HEK293 (cell line): ENCODE measurements around the gene FOXL2NB.

Experiments used
- EGR2 ChIP-seq: fragments of 450-650 bp; formaldehyde crosslinking; IDR thresholded peaks from 2 replicates; pipeline ENCODE4 v1.5.1; 2016; ENCODE audit warnings: low read depth, missing biosample characterization, missing genetic modification characterization
- GLI4 ChIP-seq: fragments of 450-650 bp; formaldehyde crosslinking; IDR thresholded peaks from 2 replicates; pipeline ENCODE4 v1.5.1; 2016; ENCODE audit warnings: missing biosample characterization, missing genetic modification characterization
- IKZF3 ChIP-seq: fragments of 450-650 bp; IDR thresholded peaks from 2 replicates; pipeline ENCODE4 v1.5.0; 2018; ENCODE audit warnings: missing biosample characterization, mild to moderate bottlenecking, missing genetic modification characterization, moderate library complexity
- KLF1 ChIP-seq: fragments of 450-650 bp; formaldehyde crosslinking; IDR thresholded peaks from 2 replicates; pipeline ENCODE4 v1.5.1; 2016; ENCODE audit warnings: missing biosample characterization, missing genetic modification characterization
- KLF9 ChIP-seq: fragments of 450-650 bp; formaldehyde crosslinking; IDR thresholded peaks from 2 replicates; pipeline ENCODE4 v1.5.1; 2016; ENCODE audit warnings: missing biosample characterization, missing genetic modification characterization, low read depth
- MEIS1 ChIP-seq: sonication (generic); formaldehyde crosslinking; IDR thresholded peaks from 2 replicates; pipeline ENCODE4 v1.8.1; 2022; ENCODE audit warnings: missing genetic modification reagents, mild to moderate bottlenecking, borderline replicate concordance
- OSR2 ChIP-seq: fragments of 450-650 bp; formaldehyde crosslinking; IDR thresholded peaks from 2 replicates; pipeline ENCODE4 v1.5.1; 2016; ENCODE audit warnings: missing biosample characterization, missing genetic modification characterization
- PRDM1 ChIP-seq: fragments of 450-650 bp; formaldehyde crosslinking; IDR thresholded peaks from 2 replicates; pipeline ENCODE4; 2016; ENCODE audit warnings: missing biosample characterization, missing genetic modification characterization
- SCRT1 ChIP-seq: fragments of 450-650 bp; formaldehyde crosslinking; IDR thresholded peaks from 2 replicates; pipeline ENCODE4 v1.5.1; 2016; ENCODE audit warnings: missing biosample characterization, missing genetic modification characterization, borderline replicate concordance
- SP2 ChIP-seq: fragments of 450-650 bp; formaldehyde crosslinking; IDR thresholded peaks from 2 replicates; pipeline ENCODE4 v1.5.1; 2016; ENCODE audit warnings: missing biosample characterization, missing genetic modification characterization
- WT1 ChIP-seq: fragments of 450-650 bp; formaldehyde crosslinking; IDR thresholded peaks from 2 replicates; pipeline ENCODE4 v1.5.1; 2016; ENCODE audit warnings: missing biosample characterization, missing genetic modification characterization
- YY1 ChIP-seq: fragments of 450-650 bp; formaldehyde crosslinking; IDR thresholded peaks from 2 replicates; pipeline ENCODE4 v1.5.1; 2018; ENCODE audit warnings: missing biosample characterization, missing genetic modification characterization
- ZBTB17 ChIP-seq: fragments of 450-650 bp; formaldehyde crosslinking; IDR thresholded peaks from 2 replicates; pipeline ENCODE4 v1.5.1; 2016; ENCODE audit warnings: missing biosample characterization, missing genetic modification characterization
- ZBTB7A ChIP-seq: fragments of 450-650 bp; formaldehyde crosslinking; IDR thresholded peaks from 2 replicates; pipeline ENCODE4 v1.5.1; 2016; ENCODE audit warnings: low read depth, missing biosample characterization, missing genetic modification characterization
- ZNF2 ChIP-seq: fragments of 450-650 bp; formaldehyde crosslinking; IDR thresholded peaks from 2 replicates; pipeline ENCODE4 v1.5.1; 2016; ENCODE audit warnings: missing biosample characterization, missing genetic modification characterization
- ZNF311 ChIP-seq: fragments of 450-650 bp; formaldehyde crosslinking; IDR thresholded peaks from 2 replicates; pipeline ENCODE4 v1.5.1; 2017; ENCODE audit warnings: missing biosample characterization, missing genetic modification characterization, borderline replicate concordance
- ZNF335 ChIP-seq: fragments of 450-650 bp; formaldehyde crosslinking; conservative IDR thresholded peaks from 2 replicates; pipeline ENCODE4 v1.5.1; 2016; ENCODE audit warnings: missing biosample characterization, missing genetic modification characterization
- ZNF391 ChIP-seq: fragments of 450-650 bp; formaldehyde crosslinking; IDR thresholded peaks from 2 replicates; pipeline ENCODE4 v1.5.1; 2016; ENCODE audit warnings: low read depth, missing biosample characterization, missing genetic modification characterization, borderline replicate concordance
- ZNF48 ChIP-seq: fragments of 450-650 bp; formaldehyde crosslinking; IDR thresholded peaks from 2 replicates; pipeline ENCODE4 v1.5.1; 2016; ENCODE audit warnings: missing biosample characterization, missing genetic modification characterization
- ZNF501 ChIP-seq: fragments of 450-650 bp; formaldehyde crosslinking; IDR thresholded peaks from 2 replicates; pipeline ENCODE4 v1.5.1; 2016; ENCODE audit warnings: missing biosample characterization, missing genetic modification characterization
- ZNF530 ChIP-seq: fragments of 450-650 bp; formaldehyde crosslinking; IDR thresholded peaks from 2 replicates; pipeline ENCODE4 v1.5.1; 2016; ENCODE audit warnings: low read depth, missing biosample characterization, missing genetic modification characterization
- ZNF544 ChIP-seq: fragments of 450-650 bp; formaldehyde crosslinking; IDR thresholded peaks from 2 replicates; pipeline ENCODE4 v1.5.0; 2017; ENCODE audit warnings: missing biosample characterization, missing genetic modification characterization
- ZNF560 ChIP-seq: fragments of 450-650 bp; formaldehyde crosslinking; IDR thresholded peaks from 2 replicates; pipeline ENCODE4 v1.5.1; 2017; ENCODE audit warnings: missing biosample characterization, missing genetic modification characterization, borderline replicate concordance
- ZNF561 ChIP-seq: fragments of 450-650 bp; IDR thresholded peaks from 2 replicates; pipeline ENCODE4 v1.5.1; 2018; ENCODE audit warnings: missing biosample characterization, missing genetic modification characterization, borderline replicate concordance
- ZNF571 ChIP-seq: fragments of 450-650 bp; formaldehyde crosslinking; IDR thresholded peaks from 2 replicates; pipeline ENCODE4 v1.5.0; 2017; ENCODE audit warnings: missing biosample characterization, missing genetic modification characterization
- ZNF585B ChIP-seq: fragments of 450-650 bp; formaldehyde crosslinking; IDR thresholded peaks from 2 replicates; pipeline ENCODE4 v1.5.1; 2016; ENCODE audit warnings: missing biosample characterization, missing genetic modification characterization
- ZNF596 ChIP-seq: fragments of 450-650 bp; IDR thresholded peaks from 2 replicates; pipeline ENCODE4 v1.5.0; 2018; ENCODE audit warnings: missing biosample characterization, mild to moderate bottlenecking, missing genetic modification characterization, moderate library complexity
- ZNF624 ChIP-seq: fragments of 450-650 bp; formaldehyde crosslinking; IDR thresholded peaks from 2 replicates; pipeline ENCODE4 v1.5.1; 2017; ENCODE audit warnings: missing biosample characterization, missing genetic modification characterization
- ZNF626 ChIP-seq: fragments of 450-650 bp; sonication (Bioruptor Pico); formaldehyde crosslinking; IDR thresholded peaks from 2 replicates; pipeline ENCODE4 v1.5.1; 2018; ENCODE audit warnings: missing biosample characterization, missing genetic modification characterization, inconsistent platforms
- ZNF677 ChIP-seq: fragments of 450-650 bp; IDR thresholded peaks from 2 replicates; pipeline ENCODE4 v1.5.0; 2018; ENCODE audit warnings: missing biosample characterization, mild to moderate bottlenecking, missing genetic modification characterization, moderate library complexity
- ZNF792 ChIP-seq: fragments of 450-650 bp; formaldehyde crosslinking; IDR thresholded peaks from 2 replicates; pipeline ENCODE4 v1.5.1; 2016; ENCODE audit warnings: missing biosample characterization, missing genetic modification characterization
- ZNF830 ChIP-seq: fragments of 450-650 bp; IDR thresholded peaks from 2 replicates; pipeline ENCODE4 v1.5.0; 2018; ENCODE audit warnings: missing biosample characterization, missing genetic modification characterization, low read depth, mild to moderate bottlenecking, moderate library complexity
- TF ChIP-seq, protein P1 (sequence below): IDR thresholded peaks from 2 replicates; pipeline ENCODE4 v1.6.1; 2011; ENCODE audit warnings: mild to moderate bottlenecking, low read depth, low read length, borderline replicate concordance
- TF ChIP-seq, protein P2 (sequence below): fragments of 450-650 bp; formaldehyde crosslinking; IDR thresholded peaks from 2 replicates; pipeline ENCODE4 v1.5.1; 2016; ENCODE audit warnings: missing biosample characterization, missing genetic modification characterization
- TF ChIP-seq, protein P3 (sequence below): fragments of 450-650 bp; formaldehyde crosslinking; IDR thresholded peaks from 2 replicates; pipeline ENCODE4 v1.5.1; 2016; ENCODE audit warnings: missing biosample characterization, missing genetic modification characterization
- TF ChIP-seq, protein P4 (sequence below): fragments of 450-650 bp; formaldehyde crosslinking; IDR thresholded peaks from 2 replicates; pipeline ENCODE4 v1.5.1; 2016; ENCODE audit warnings: missing biosample characterization, missing genetic modification characterization

FOXL2NB gene

DNA sequence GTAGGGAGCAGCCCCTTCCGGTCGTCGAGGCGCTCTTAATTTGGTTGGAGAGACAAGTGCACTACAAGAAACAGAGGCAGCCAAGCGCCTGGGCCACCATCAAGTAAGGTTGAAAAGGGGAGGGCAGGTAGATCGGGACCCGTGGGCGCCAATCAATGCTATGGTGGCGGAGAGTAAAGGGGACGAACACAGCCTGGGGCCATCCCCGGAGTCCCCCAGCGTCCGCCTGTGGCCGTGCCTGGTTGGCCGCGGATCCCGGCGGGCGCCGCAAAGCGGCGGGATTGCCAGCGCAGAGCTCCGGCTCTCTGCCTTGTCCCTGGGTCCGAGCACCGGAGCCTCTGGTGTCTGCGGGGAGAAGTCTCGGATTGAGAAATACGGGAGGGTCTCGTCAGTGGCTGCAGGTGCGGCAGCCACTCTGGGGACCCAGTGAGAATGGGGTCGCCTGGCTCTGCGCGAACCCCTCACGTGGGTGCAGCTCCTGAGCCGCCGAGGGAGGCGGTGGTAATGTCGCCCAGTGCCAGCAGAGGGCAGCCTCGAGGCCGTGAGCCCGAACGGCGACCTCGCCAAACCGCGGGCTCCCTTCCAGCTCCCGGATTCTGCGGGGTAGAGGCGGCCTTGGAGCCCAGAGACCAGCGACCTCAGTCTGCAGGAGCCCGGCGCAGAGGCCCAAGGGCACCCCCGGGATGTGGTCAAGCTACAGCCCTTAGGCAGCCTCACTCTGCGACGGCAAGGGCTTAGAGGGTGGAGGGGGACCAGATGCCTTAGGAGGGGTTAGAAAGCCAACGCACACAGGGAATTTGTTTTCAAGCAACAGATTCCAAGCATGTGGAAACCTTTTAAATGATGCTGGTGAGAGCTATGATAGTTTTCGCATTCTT, 10.9 kb upstream of the FOXL2NB start (continued):
- TF ChIP-seq, protein P1, sequence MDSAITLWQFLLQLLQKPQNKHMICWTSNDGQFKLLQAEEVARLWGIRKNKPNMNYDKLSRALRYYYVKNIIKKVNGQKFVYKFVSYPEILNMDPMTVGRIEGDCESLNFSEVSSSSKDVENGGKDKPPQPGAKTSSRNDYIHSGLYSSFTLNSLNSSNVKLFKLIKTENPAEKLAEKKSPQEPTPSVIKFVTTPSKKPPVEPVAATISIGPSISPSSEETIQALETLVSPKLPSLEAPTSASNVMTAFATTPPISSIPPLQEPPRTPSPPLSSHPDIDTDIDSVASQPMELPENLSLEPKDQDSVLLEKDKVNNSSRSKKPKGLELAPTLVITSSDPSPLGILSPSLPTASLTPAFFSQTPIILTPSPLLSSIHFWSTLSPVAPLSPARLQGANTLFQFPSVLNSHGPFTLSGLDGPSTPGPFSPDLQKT, result no peak
- TF ChIP-seq ZNF48 (tag by site-specific recombination) (no peak), ZNF585B (tag by site-specific recombination) (no peak), ZNF596 (tag by site-specific recombination) (no peak), ZNF830 (tag by site-specific recombination) (no peak), SP2 (peak; percentile 72), ZNF624 (tag by site-specific recombination) (no peak), WT1 (tag by site-specific recombination) (no peak), ZNF677 (tag by site-specific recombination) (no peak), ZNF530 (tag by site-specific recombination) (no peak), ZNF2 (tag by site-specific recombination) (0 out of 2 replicates have a peak, but pooled peaks have one; percentile 48), ZBTB17 (tag by site-specific recombination) (peak; percentile 73; the same call in 1 of the 2 replicates), SCRT1 (tag by site-specific recombination) (no peak), ZNF561 (tag by site-specific recombination) (no peak), ZNF544 (no peak), ZNF571 (no peak), KLF1 (tag by site-specific recombination) (no peak), PRDM1 (tag by site-specific recombination) (no peak), ZNF501 (tag by site-specific recombination) (no peak), IKZF3 (tag by site-specific recombination) (no peak), ZBTB7A (tag by site-specific recombination) (no peak), ZNF311 (tag by site-specific recombination) (no peak), ZNF335 (peak; percentile 94), ZNF626 (tag by site-specific recombination) (no peak), MEIS1 (CRISPR knock-in tag) (no peak), EGR2 (tag by site-specific recombination) (no peak), ZNF560 (tag by site-specific recombination) (no peak), KLF9 (tag by site-specific recombination) (no peak), ZNF391 (no peak), GLI4 (tag by site-specific recombination) (no peak), ZNF792 (tag by site-specific recombination) (no peak), YY1 (tag by site-specific recombination) (no peak), OSR2 (no peak)
- TF ChIP-seq, protein P2, sequence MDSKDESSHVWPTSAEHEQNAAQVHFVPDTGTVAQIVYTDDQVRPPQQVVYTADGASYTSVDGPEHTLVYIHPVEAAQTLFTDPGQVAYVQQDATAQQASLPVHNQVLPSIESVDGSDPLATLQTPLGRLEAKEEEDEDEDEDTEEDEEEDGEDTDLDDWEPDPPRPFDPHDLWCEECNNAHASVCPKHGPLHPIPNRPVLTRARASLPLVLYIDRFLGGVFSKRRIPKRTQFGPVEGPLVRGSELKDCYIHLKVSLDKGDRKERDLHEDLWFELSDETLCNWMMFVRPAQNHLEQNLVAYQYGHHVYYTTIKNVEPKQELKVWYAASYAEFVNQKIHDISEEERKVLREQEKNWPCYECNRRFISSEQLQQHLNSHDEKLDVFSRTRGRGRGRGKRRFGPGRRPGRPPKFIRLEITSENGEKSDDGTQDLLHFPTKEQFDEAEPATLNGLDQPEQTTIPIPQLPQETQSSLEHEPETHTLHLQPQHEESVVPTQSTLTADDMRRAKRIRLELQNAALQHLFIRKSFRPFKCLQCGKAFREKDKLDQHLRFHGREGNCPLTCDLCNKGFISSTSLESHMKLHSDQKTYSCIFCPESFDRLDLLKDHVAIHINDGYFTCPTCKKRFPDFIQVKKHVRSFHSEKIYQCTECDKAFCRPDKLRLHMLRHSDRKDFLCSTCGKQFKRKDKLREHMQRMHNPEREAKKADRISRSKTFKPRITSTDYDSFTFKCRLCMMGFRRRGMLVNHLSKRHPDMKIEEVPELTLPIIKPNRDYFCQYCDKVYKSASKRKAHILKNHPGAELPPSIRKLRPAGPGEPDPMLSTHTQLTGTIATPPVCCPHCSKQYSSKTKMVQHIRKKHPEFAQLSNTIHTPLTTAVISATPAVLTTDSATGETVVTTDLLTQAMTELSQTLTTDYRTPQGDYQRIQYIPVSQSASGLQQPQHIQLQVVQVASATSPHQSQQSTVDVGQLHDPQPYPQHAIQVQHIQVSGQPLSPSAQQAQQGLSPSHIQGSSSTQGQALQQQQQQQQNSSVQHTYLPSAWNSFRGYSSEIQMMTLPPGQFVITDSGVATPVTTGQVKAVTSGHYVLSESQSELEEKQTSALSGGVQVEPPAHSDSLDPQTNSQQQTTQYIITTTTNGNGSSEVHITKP (tag by site-specific recombination), result 0 out of 2 replicates have a peak, but pooled peaks have one; percentile 67
- TF ChIP-seq, protein P3, sequence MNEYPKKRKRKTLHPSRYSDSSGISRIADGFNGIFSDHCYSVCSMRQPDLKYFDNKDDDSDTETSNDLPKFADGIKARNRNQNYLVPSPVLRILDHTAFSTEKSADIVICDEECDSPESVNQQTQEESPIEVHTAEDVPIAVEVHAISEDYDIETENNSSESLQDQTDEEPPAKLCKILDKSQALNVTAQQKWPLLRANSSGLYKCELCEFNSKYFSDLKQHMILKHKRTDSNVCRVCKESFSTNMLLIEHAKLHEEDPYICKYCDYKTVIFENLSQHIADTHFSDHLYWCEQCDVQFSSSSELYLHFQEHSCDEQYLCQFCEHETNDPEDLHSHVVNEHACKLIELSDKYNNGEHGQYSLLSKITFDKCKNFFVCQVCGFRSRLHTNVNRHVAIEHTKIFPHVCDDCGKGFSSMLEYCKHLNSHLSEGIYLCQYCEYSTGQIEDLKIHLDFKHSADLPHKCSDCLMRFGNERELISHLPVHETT, result no peak
- TF ChIP-seq, protein P4, sequence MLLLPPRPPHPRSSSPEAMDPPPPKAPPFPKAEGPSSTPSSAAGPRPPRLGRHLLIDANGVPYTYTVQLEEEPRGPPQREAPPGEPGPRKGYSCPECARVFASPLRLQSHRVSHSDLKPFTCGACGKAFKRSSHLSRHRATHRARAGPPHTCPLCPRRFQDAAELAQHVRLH (tag by site-specific recombination), result 0 out of 2 replicates have a peak, but pooled peaks have one; percentile 20
